ENCODE measurements around the gene SPI1.

DNA sequence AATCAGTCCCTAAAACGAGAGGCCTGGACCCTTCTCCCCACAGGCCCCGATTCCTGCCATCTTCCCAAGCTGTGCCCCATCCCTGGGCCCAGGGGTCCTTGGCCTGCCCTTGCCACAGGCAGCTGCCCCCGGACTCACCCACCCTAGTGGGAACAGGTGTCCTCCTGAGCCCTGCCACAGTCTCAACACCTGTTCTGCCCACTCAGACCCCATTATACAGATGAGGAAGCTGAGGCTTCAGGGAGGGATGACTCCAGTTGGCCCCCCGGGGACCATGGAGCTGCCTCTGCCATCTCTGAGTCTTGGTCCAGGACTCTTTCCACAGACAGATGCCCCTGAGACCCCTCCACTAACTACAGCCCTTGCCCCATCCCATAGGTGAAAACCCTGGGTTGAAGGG lies 41.8 kb downstream of the SPI1 start:
- TF ChIP-seq, protein P1, sequence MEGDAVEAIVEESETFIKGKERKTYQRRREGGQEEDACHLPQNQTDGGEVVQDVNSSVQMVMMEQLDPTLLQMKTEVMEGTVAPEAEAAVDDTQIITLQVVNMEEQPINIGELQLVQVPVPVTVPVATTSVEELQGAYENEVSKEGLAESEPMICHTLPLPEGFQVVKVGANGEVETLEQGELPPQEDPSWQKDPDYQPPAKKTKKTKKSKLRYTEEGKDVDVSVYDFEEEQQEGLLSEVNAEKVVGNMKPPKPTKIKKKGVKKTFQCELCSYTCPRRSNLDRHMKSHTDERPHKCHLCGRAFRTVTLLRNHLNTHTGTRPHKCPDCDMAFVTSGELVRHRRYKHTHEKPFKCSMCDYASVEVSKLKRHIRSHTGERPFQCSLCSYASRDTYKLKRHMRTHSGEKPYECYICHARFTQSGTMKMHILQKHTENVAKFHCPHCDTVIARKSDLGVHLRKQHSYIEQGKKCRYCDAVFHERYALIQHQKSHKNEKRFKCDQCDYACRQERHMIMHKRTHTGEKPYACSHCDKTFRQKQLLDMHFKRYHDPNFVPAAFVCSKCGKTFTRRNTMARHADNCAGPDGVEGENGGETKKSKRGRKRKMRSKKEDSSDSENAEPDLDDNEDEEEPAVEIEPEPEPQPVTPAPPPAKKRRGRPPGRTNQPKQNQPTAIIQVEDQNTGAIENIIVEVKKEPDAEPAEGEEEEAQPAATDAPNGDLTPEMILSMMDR (conservative IDR thresholded peaks at IDR 0.05; ENCODE audit: low read length) = no peak
- no peak for TF ChIP-seq EZH2phosphoT487 (IDR thresholded peaks at IDR 0.05; ENCODE audit: borderline replicate concordance, low read depth, low read length)
